Pancreas (tissue), 10 donors: ENCODE data around the gene LCE2B. TPM values are rescaled to one million over a fixed set of nuclear protein-coding genes. Genes with fewer than 3 reads are reported as not detected.

Experiments
- ATAC-seq, 4 donors: fragments of 200-7000 bp; cut with Tn5 transposase; one replicate each; pipeline versions ENCODE4 v1.8.0 to v1.9.1; 2020; ENCODE audit warnings: mild to moderate bottlenecking in 4 of 4, moderate library complexity in 4 of 4
- DNase-seq, 6 donors: peaks; one replicate each; pipeline ENCODE4 v3.0.0-alpha.2; 2020
- FAIRE-seq: peaks from 2 replicates; lab custom pipeline; 2012; peaks lifted over from hg19 to GRCh38; lab: Jason Lieb, UNC
- H3K27ac ChIP-seq, 4 donors: fragments of 200-600 bp; sonication (generic); 1 replicate in 3 of 4; 2 replicates in 1 of 4; pipeline versions ENCODE4 v1.5.0 to v1.8.0; 2020
- H3K27me3 ChIP-seq, 4 donors: fragments of 200-600 bp; one replicate each; pipeline ENCODE4 v1.8.0; 2021
- H3K36me3 ChIP-seq, 3 donors: fragments of 200-600 bp; sonication (generic) in 1 of 3; one replicate each; pipeline versions ENCODE4 v1.5.0 to v1.8.0; 2020 to 2021
- H3K4me1 ChIP-seq, 3 donors: fragments of 200-600 bp; one replicate each; pipeline ENCODE4 v1.8.0; 2021
- H3K4me3 ChIP-seq, 4 donors: fragments of 200-600 bp; sonication (generic) in 2 of 4; one replicate each; pipeline versions ENCODE4 v1.5.0 to v1.8.0; 2020 to 2021
- H3K9me3 ChIP-seq, 4 donors: fragments of 200-600 bp; one replicate each; pipeline ENCODE4 v1.8.0; 2021
- CTCF ChIP-seq, 4 donors: fragments of 200-600 bp; sonication (generic) in 3 of 4; IDR thresholded peaks; one replicate each; pipeline versions ENCODE4 v1.5.0 to v1.8.0; 2021; ENCODE audit warnings: antibody characterized with exemption in 4 of 4
- WGBS, 2 donors: extraction: QIAGEN DNeasy Blood & Tissue Kit; methylation state at CpG; one replicate each; pipeline ENCODE4 v1.1.7; 2013; 5-methylcytosine and 5-hydroxymethylcytosine counted together
- intact Hi-C, 3 donors: fragments of 100-400 bp; cut with DNase I; formaldehyde crosslinking; loops; one replicate each; pipeline versions ENCODE4 v1.11.1 to v1.14.2; 2022
- polyA plus RNA-seq, 2 donors: library from polyadenylated mRNA; stranded (reverse); fragments of 200-250 nt; gene quantifications; one replicate each; pipeline ENCODE4 v1.2.3, GENCODE V29; 2013
- total RNA-seq, 6 donors: library from RNA; stranded (reverse); fragmentation: NEBNext Ultra II Directional in 4 of 6; extraction: Animal tissue kit (Norgen Biotek cat#: 25700) in 4 of 6; gene quantifications; one replicate each; pipeline versions ENCODE4 v1.2.1 to v1.2.4, GENCODE V29; 2021 to 2023
- donor health status: healthy with polysubstance abuse.
- donor health status: DM: no; HTN: no; CAD: no; lungs with moderate emphysema.
- donor health status: DM: no; HTN: no; CAD: no.
- donor health status: control.
- donor health status: control.
- donor health status: Bipolar disorder and iron deficiency.
- donor health status: DM: yes; HTN: yes; CAD: no.
- donor health status: DM: no; HTN: no; CAD: no.
- donor health status: DM: no; HTN: no; CAD: no.
- donor health status: DM: yes; HTN: yes; CAD: no.

Gene LCE2B
- total and polyA plus RNA-seq, 8 donors, result not detected

GRCh38 chr1:152725261-152725660 is 39.3 kb downstream of the LCE2B start:
- Histone ChIP-seq H3K27me3 (no peaks in the 10 kb centered on the region), H3K27ac (no peak overlapping the region), H3K4me3 (no peak overlapping the region), H3K9me3 (no peaks in the 10 kb centered on the region), H3K36me3 (no peaks in the 10 kb centered on the region), H3K4me1 (no peaks in the 10 kb centered on the region)
- DNase-seq (no peak), FAIRE-seq (no peak), ATAC-seq (no peak)
- TF ChIP-seq CTCF (IDR thresholded peaks at IDR 0.05), result no peak
- intact Hi-C loops, result no loop called here

DNA sequence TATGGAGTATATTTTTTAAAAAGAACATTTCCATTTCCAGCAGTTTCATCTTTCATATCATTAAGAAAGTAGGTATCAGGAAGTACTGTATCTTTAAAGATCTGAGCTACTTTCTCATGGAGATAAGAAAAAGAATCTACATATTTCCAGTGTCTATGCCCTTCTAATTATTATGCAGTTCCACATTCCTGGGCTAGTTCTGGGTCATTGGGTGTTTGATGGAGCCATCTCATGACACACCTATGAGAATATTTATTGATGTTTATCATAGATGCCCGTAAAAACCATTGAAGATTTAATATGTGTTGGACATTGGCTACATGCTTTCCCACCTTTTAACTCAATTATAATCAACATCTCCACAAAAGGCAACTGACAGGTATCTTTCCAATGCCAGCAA is 43.1 kb downstream of the LCE2B start:
- ATAC-seq (no peak), FAIRE-seq (no peak), DNase-seq (no peak)
- Histone ChIP-seq H3K36me3 (no peaks in the 10 kb centered on the region), H3K4me3 (no peak overlapping the region), H3K27ac (no peak overlapping the region), H3K9me3 (no peaks in the 10 kb centered on the region), H3K27me3 (peaks cover 0 to 5% (median 0%) of the 10 kb centered on the region in 4 donors), H3K4me1 (no peaks in the 10 kb centered on the region)
- 61 to 78% methylated on average over 1 of the region's 1 CpG for WGBS, 2 donors
- intact Hi-C loops, result no loop called here
- no peak for TF ChIP-seq CTCF (IDR thresholded peaks at IDR 0.05)

DNA sequence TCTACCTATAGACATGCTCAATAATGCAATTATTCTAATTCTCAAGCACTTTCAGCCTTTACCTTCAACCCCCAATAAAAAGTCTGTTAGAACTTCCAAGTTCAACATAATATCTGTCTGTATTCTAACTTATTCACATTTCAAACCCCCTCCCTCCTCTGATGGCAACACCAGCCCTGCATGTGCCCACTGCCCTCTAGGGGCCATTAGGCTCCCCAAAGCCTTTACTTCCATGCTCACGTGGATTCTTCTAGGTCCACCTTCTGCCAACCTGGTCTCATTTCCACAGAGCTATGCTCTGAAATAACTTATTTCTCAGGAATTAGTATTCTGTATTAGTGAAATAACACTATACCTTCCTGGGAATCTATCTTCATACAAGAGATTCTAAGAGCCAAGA is 49.7 kb downstream of the LCE2B start:
- no peak overlapping the region for H3K4me3 ChIP-seq
- intact Hi-C loops, result no loop called here
- no peaks in the 10 kb centered on the region for H3K4me1 ChIP-seq
- FAIRE-seq (no peak), DNase-seq (no peak), ATAC-seq (no peak)
- no peak overlapping the region for H3K27ac ChIP-seq
- H3K9me3 ChIP-seq, result no peaks in the 10 kb centered on the region
- peaks cover 0 to 6% (median 0%) of the 10 kb centered on the region in 4 donors for H3K27me3 ChIP-seq
- 7 to 22% methylated on average over 1 of the region's 1 CpG for WGBS, 2 donors
- TF ChIP-seq CTCF (IDR thresholded peaks at IDR 0.05), result no peak
- no peaks in the 10 kb centered on the region for H3K36me3 ChIP-seq

Other genes with a start within 250 kb of the LCE2B start
- not detected for gene LCE5A, start 175.3 kb upstream of the LCE2B start, total RNA-seq
- gene LCE5A, start 175.3 kb upstream of the LCE2B start, polyA plus RNA-seq, result not detected
- not detected for gene CRCT1, start 171.6 kb upstream of the LCE2B start, total RNA-seq
- under 1 TPM in 1 of 2 donors, not detected in 1; 0.30 TPM for gene CRCT1, start 171.6 kb upstream of the LCE2B start, polyA plus RNA-seq
- not detected for gene LCE3E, start 119.3 kb upstream of the LCE2B start, total RNA-seq
- not detected for gene LCE3E, start 119.3 kb upstream of the LCE2B start, polyA plus RNA-seq
- gene LCE3D, start 105.6 kb upstream of the LCE2B start, total RNA-seq, result not detected
- gene LCE3D, start 105.6 kb upstream of the LCE2B start, polyA plus RNA-seq, result not detected
- not detected for gene LCE3C, start 85.9 kb upstream of the LCE2B start, total RNA-seq
- not detected for gene LCE3C, start 85.9 kb upstream of the LCE2B start, polyA plus RNA-seq
- gene LCE3B, start 72.3 kb upstream of the LCE2B start, total RNA-seq, result not detected
- gene LCE3B, start 72.3 kb upstream of the LCE2B start, polyA plus RNA-seq, result not detected
- gene LCE3A, start 63.0 kb upstream of the LCE2B start, total RNA-seq, result not detected
- gene LCE3A, start 63.0 kb upstream of the LCE2B start, polyA plus RNA-seq, result not detected
- gene LCE2D, start 22.7 kb upstream of the LCE2B start, total RNA-seq, result not detected
- gene LCE2D, start 22.7 kb upstream of the LCE2B start, polyA plus RNA-seq, result not detected
- gene LCE2C, start 10.8 kb upstream of the LCE2B start, total RNA-seq, result not detected
- gene LCE2C, start 10.8 kb upstream of the LCE2B start, polyA plus RNA-seq, result not detected
- gene LCE2A, start 12.2 kb downstream of the LCE2B start, total RNA-seq, result not detected
- not detected for gene LCE2A, start 12.2 kb downstream of the LCE2B start, polyA plus RNA-seq
- gene LCE4A, start 22.0 kb downstream of the LCE2B start, total RNA-seq, result not detected
- gene LCE4A, start 22.0 kb downstream of the LCE2B start, polyA plus RNA-seq, result not detected
- gene KPRP, start 71.9 kb downstream of the LCE2B start, total RNA-seq, result not detected
- gene KPRP, start 71.9 kb downstream of the LCE2B start, polyA plus RNA-seq, result not detected
- not detected for gene LCE1F, start 89.0 kb downstream of the LCE2B start, total RNA-seq
- not detected for gene LCE1F, start 89.0 kb downstream of the LCE2B start, polyA plus RNA-seq
- not detected for gene LCE1E, start 100.1 kb downstream of the LCE2B start, total RNA-seq
- gene LCE1E, start 100.1 kb downstream of the LCE2B start, polyA plus RNA-seq, result not detected
- gene LCE1D, start 110.6 kb downstream of the LCE2B start, total RNA-seq, result not detected
- not detected for gene LCE1D, start 110.6 kb downstream of the LCE2B start, polyA plus RNA-seq
- gene LCE1C, start 120.5 kb downstream of the LCE2B start, total RNA-seq, result not detected
- not detected for gene LCE1C, start 120.5 kb downstream of the LCE2B start, polyA plus RNA-seq
- not detected for gene LCE1B, start 125.8 kb downstream of the LCE2B start, total RNA-seq
- not detected for gene LCE1B, start 125.8 kb downstream of the LCE2B start, polyA plus RNA-seq
- not detected for gene LCE1A, start 141.3 kb downstream of the LCE2B start, total RNA-seq
- gene LCE1A, start 141.3 kb downstream of the LCE2B start, polyA plus RNA-seq, result not detected
- gene LCE6A, start 156.7 kb downstream of the LCE2B start, total RNA-seq, result not detected
- gene LCE6A, start 156.7 kb downstream of the LCE2B start, polyA plus RNA-seq, result not detected
- not detected for gene LCE7A, start 173.9 kb downstream of the LCE2B start, total RNA-seq
- gene LCE7A, start 173.9 kb downstream of the LCE2B start, polyA plus RNA-seq, result not detected
- not detected for gene SMCP, start 192.2 kb downstream of the LCE2B start, total RNA-seq
- not detected for gene SMCP, start 192.2 kb downstream of the LCE2B start, polyA plus RNA-seq
- not detected for gene IVL, start 222.4 kb downstream of the LCE2B start, total RNA-seq
- gene IVL, start 222.4 kb downstream of the LCE2B start, polyA plus RNA-seq, result under 1 TPM in 1 of 2 donors, not detected in 1; 0.02 TPM